IPS-NIHi7 (cell line): Measurements from ENCODE around the gene PON1.

Experiments used
- DNase-seq: peaks from one replicate; pipeline ENCODE4 v3.0.0; 2012; ENCODE audit warnings: mixed read lengths; ENCODE audit errors: extremely low spot score

PON1 gene

DNA sequence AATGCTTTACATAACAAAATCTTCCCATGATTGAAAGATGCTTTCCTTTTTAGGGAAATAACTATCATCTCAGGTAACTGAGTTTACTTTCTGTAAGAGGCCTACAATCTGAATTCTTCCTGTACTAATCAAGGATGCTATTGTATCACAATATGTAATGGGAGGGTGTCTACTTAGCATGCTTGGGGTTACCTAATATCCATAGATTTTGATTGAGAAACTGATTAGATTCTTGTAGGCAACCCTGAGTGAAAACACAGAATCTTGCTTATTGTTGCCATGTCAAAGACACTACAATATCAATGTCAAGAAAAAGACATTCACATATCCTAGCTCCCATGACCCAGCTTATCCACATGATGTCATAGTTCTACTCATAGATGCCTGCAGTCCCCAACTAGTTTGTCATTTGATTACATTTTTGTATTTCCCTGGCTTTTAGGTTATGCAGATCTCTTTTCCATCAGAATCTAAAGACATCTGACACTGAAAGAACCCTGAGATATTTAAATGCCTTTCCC lies 62.4 kb downstream of the PON1 start:
- DNase-seq: no peak

GRCh38 chr7:95255691-95256090 lies 68.6 kb downstream of the PON1 start:
- DNase-seq: no peak

DNA sequence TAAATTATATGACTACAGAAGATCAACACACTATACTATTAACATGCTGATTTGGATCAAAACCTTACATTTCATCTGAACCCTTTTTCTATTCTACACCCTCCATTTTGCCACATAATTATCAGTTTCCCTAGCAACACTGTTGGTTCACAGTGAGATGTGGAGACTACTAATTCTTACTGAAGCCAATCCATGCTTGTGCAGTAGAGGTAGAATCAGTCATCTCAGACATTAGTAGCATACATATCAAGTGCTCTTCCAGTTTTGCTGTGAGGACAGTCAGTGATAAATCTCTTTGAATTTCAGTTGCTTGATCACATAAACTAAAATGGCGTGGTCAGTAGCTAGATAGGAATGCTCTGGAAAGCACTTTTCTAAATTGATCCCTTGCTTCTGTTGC lies 70.3 kb downstream of the PON1 start:
- DNase-seq: no peak

DNA sequence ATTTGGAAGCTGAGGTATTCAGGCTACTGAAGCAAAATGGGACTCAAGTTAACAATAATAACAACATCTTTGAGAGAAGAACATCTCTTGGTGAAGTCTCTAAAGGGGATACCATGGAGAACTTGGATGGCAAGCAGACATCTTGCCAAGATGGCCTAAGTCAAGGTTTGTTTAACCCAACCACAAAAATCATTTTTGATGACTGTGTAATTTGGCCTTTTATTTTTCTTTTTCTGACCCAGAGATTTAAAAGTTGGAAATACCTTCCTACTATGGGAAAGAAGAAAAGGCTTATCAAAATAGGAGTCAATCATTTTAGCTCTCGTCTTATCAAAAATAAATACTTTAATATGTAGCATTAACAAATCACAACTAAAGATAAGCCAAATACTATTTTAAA lies 72.4 kb downstream of the PON1 start:
- no peak for DNase-seq

GRCh38 chr7:95250571-95250970 lies 73.8 kb downstream of the PON1 start:
- DNase-seq: no peak
